ENCODE data around the gene CTTNBP2. TPM values are rescaled to one million over a fixed set of nuclear protein-coding genes. Genes with fewer than 3 reads are reported as not detected.

Gene CTTNBP2
- total RNA-seq, 1 donor from 2014 or later: 36.9 TPM

DNA sequence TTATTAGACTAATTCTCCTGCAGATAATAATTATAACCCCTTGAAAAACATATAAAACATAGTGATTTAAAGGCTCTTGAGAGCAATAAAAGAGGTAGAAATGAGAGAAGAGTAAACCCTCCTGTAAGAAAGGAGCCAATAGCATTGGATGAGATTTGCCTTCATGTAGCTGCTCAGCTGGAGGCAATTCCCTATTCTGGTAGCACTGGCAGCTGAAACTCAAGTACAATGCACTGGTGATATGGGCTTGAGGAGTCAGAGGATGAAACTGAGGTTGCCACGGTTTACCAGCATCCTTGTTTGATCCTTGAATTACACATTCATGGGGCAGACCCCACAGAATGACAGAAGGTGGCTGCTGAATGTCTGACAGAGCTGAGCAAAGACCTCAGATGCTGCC is 76.4 kb downstream of the CTTNBP2 start:
- Mint-ChIP-seq H3K27me3 (no peaks in the 10 kb centered on the region), H3K9me3 (no peaks in the 10 kb centered on the region), H3K27ac (no peak overlapping the region), H3K4me3 (no peak overlapping the region), H3K4me1 (ENCODE audit: unreplicated experiment) (no peaks in the 10 kb centered on the region), H3K36me3 (peaks cover 11% of the 10 kb centered on the region)
- TF ChIP-seq, protein P1, sequence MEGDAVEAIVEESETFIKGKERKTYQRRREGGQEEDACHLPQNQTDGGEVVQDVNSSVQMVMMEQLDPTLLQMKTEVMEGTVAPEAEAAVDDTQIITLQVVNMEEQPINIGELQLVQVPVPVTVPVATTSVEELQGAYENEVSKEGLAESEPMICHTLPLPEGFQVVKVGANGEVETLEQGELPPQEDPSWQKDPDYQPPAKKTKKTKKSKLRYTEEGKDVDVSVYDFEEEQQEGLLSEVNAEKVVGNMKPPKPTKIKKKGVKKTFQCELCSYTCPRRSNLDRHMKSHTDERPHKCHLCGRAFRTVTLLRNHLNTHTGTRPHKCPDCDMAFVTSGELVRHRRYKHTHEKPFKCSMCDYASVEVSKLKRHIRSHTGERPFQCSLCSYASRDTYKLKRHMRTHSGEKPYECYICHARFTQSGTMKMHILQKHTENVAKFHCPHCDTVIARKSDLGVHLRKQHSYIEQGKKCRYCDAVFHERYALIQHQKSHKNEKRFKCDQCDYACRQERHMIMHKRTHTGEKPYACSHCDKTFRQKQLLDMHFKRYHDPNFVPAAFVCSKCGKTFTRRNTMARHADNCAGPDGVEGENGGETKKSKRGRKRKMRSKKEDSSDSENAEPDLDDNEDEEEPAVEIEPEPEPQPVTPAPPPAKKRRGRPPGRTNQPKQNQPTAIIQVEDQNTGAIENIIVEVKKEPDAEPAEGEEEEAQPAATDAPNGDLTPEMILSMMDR (conservative IDR thresholded peaks at IDR 0.05): no peak
- DNase-seq (ENCODE audit: extremely low spot score, unreplicated experiment): no peak

DNA sequence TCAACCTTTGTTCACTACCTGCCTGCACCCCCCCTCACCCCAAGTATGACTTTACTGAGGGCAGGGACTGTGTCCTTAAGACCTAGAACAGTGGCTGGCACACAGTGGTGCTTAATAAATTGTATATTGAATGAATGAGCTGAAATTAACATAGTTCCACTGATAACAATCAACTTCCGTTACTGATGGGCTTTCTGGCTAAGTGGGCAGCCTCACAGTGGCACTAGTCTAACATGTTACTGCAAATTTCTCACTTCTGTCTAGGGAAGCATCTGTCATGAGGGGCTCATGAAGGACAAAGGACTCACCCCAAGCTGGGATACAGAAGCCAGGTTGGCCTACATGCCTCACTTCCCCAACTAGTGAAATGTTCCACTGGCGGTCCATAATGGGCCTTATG is 79.3 kb downstream of the CTTNBP2 start:
- no peak overlapping the region for H3K27ac Mint-ChIP-seq
- DNase-seq (ENCODE audit: extremely low spot score, unreplicated experiment): no peak
- TF ChIP-seq, protein P1 (conservative IDR thresholded peaks at IDR 0.05): no peak
- no peaks in the 10 kb centered on the region for H3K27me3 Mint-ChIP-seq
- H3K36me3 Mint-ChIP-seq: peaks cover 25% of the 10 kb centered on the region
- H3K4me1 Mint-ChIP-seq (ENCODE audit: unreplicated experiment): no peaks in the 10 kb centered on the region
- H3K9me3 Mint-ChIP-seq: no peaks in the 10 kb centered on the region
- no peak overlapping the region for H3K4me3 Mint-ChIP-seq

DNA sequence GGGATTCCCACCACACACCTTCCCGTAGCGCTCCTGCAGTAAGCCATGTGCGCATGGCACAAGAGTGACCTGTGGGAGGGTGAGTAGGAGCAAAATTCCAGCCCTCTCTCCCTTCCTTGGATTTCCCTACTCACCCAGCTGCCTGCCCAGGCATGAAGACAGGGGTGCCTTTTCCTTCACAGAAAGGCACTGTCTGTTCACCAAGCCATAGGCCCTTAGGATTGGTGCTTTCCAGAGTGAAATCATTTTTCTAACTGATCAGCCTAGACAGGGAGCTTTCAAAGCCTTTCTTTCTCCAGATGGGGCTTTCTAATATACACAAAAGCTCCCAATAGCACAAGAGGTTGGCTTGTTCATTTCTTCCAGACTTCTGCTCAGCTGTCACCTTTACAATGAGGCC is 79.7 kb downstream of the CTTNBP2 start:
- Mint-ChIP-seq H3K4me1 (ENCODE audit: unreplicated experiment) (no peaks in the 10 kb centered on the region), H3K27me3 (no peaks in the 10 kb centered on the region), H3K27ac (no peak overlapping the region)

DNA sequence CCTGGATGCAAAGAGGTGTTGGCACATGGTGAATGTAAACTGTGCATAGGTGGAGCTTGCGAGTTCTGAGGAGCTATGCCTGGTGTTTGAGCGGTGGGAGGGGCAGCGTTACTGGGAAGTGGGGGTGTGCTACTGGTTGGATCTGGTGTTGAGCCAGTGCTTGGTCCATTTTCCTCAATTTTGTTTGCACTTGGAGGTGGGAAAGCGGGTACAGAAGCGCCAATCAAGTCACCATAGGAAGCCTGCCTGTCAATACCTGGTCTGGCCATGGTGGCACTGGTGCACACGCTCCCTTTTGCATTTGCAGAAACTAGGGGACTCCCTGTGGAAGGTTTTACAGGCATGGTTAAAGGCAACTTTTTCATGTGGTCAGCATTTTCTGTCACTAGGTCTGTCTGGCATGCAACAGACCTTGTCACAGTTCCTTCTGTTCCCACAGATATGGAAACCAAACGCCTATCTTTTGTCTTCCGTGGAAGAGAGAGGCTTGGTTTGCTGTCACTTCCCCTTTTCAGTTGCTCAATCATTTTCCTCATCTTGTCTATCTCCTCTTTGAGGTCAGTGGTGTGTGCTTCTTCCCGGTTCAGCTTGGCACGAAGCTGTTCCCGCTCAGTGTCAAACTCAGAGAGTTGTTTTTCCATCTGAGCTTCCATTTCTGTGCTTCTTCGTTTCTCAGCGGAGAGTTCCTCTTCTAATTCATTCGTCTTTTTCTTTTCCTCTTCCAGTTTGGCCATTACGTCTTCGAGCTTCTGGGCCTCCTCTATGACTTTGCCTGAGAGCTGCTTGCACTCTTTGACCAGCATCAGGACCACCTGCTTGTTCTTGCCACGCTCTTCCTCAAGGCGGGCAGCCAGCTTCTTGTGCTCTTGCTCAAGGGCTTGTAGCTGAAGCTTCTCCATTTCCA is 81.1 kb downstream of the CTTNBP2 start:
- TF ChIP-seq, protein P1 (conservative IDR thresholded peaks at IDR 0.05): no peak
- Mint-ChIP-seq H3K4me3 (no peak overlapping the region), H3K27me3 (no peaks in the 10 kb centered on the region), H3K9me3 (no peaks in the 10 kb centered on the region), H3K4me1 (ENCODE audit: unreplicated experiment) (no peaks in the 10 kb centered on the region), H3K36me3 (peaks cover 27% of the 10 kb centered on the region), H3K27ac (no peak overlapping the region)
- no peak for DNase-seq (ENCODE audit: extremely low spot score, unreplicated experiment)

More for the DNA sequence above, 79.7 kb downstream of the CTTNBP2 start:
- TF ChIP-seq, protein P1 (conservative IDR thresholded peaks at IDR 0.05): no peak
- H3K36me3 Mint-ChIP-seq: peaks cover 25% of the 10 kb centered on the region
- H3K4me3 Mint-ChIP-seq: no peak overlapping the region
- no peaks in the 10 kb centered on the region for H3K9me3 Mint-ChIP-seq
- DNase-seq (ENCODE audit: extremely low spot score, unreplicated experiment): no peak

DNA sequence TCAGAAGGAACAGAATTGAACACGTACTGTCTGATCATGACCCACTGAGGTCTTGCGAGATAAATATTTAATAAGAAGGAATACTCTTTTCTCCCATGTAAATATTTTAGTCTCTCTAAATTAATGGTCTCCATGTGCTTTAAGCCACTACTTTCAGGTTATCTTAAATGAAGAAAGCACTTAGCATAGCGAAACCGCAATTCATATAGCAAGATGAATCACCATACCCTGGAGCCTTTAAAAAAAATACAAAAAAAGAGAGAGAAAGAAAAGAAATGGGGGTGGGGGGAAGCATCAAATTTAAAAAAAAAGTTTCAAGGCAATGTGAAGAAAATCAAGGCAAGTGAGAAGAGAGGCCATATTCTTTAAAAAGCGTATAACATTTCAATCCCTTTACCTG is 82.5 kb downstream of the CTTNBP2 start:
- Mint-ChIP-seq H3K27me3 (no peaks in the 10 kb centered on the region), H3K9me3 (no peaks in the 10 kb centered on the region), H3K4me1 (ENCODE audit: unreplicated experiment) (no peaks in the 10 kb centered on the region), H3K36me3 (peaks cover 29% of the 10 kb centered on the region), H3K27ac (no peak overlapping the region), H3K4me3 (no peak overlapping the region)
- no peak for DNase-seq (ENCODE audit: extremely low spot score, unreplicated experiment)
- TF ChIP-seq, protein P1 (conservative IDR thresholded peaks at IDR 0.05): no peak

Data from type B pancreatic cell (in vitro differentiated cells).